Measurements from ENCODE around the gene CPS1. TPM values are rescaled to one million over a fixed set of nuclear protein-coding genes. Genes with fewer than 3 reads are reported as not detected.

Gene CPS1
- total RNA-seq, 4 donors from 2014 or later = 1.5 to 2.4 (median 1.8) TPM

DNA sequence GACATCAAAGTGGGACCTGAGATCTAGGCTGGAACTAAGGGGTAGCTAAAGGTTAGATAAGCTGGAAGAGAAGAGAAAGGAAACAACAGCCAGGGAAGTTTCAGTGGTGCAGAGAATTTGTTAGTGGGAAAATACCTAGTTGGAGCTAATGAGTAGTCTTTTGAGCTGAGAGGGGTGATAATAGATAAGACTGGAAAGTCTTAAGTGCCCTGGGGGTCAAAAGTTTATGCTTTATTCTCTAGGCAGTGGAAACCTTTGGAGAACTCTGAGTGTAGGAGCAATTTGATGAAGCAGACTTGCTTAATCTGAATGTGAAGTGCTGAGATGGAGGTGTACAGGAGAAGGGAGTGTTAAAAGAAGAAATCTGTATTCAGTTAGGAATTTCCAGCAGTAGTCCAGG, 90.8 kb downstream of the CPS1 start:
- TF ChIP-seq, protein P1, sequence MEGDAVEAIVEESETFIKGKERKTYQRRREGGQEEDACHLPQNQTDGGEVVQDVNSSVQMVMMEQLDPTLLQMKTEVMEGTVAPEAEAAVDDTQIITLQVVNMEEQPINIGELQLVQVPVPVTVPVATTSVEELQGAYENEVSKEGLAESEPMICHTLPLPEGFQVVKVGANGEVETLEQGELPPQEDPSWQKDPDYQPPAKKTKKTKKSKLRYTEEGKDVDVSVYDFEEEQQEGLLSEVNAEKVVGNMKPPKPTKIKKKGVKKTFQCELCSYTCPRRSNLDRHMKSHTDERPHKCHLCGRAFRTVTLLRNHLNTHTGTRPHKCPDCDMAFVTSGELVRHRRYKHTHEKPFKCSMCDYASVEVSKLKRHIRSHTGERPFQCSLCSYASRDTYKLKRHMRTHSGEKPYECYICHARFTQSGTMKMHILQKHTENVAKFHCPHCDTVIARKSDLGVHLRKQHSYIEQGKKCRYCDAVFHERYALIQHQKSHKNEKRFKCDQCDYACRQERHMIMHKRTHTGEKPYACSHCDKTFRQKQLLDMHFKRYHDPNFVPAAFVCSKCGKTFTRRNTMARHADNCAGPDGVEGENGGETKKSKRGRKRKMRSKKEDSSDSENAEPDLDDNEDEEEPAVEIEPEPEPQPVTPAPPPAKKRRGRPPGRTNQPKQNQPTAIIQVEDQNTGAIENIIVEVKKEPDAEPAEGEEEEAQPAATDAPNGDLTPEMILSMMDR (IDR thresholded peaks at IDR 0.05) = no peak
- TF ChIP-seq POLR2AphosphoS5 (IDR thresholded peaks at IDR 0.05) (no peak), POLR2A (IDR thresholded peaks at IDR 0.05) (no peak), EP300 (IDR thresholded peaks at IDR 0.05) (no peak)
- Histone ChIP-seq H3K27me3 (no peaks in the 10 kb centered on the region), H3K36me3 (no peaks in the 10 kb centered on the region), H3K27ac (no peak overlapping the region), H3K4me1 (no peaks in the 10 kb centered on the region), H3K4me3 (no peak overlapping the region), H3K9me3 (no peaks in the 10 kb centered on the region)
- ATAC-seq = no peak

DNA sequence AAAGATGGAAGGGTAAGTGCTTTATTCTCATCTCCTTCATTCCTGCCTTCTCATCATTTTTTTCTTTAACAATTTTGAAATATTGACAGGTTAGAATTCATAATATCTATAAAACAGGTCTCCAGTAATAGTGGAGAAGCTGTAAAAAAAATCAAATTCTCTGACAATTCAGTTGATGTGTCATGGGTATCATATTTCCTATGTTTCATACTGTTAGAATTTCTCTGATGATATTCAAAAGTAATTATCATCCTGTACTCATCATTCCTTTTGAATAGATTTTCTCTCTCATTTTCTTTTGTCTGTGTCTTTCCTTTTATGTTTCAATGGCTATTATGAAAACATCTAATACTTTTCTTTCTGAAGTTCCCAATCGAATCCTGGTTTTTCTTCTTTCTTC, 97.7 kb downstream of the CPS1 start:
- TF ChIP-seq EP300 (IDR thresholded peaks at IDR 0.05) = no peak
- TF ChIP-seq, protein P1 (IDR thresholded peaks at IDR 0.05) = no peak
- TF ChIP-seq POLR2AphosphoS5 (IDR thresholded peaks at IDR 0.05) = no peak
- TF ChIP-seq POLR2A (IDR thresholded peaks at IDR 0.05) = no peak
- 89% methylated on average over 1 of the region's 1 CpG; no CpG with 5 or more reads in 1 of the 2 donors for WGBS, 2 donors (ENCODE audit: low coverage in 1 of 2)
- Histone ChIP-seq H3K36me3 (peaks cover 0 to 7% of the 10 kb centered on the region in 2 donors), H3K27ac (no peak overlapping the region), H3K9me3 (no peaks in the 10 kb centered on the region), H3K4me1 (no peaks in the 10 kb centered on the region), H3K27me3 (no peaks in the 10 kb centered on the region), H3K4me3 (no peak overlapping the region)
- ATAC-seq = no peak

DNA sequence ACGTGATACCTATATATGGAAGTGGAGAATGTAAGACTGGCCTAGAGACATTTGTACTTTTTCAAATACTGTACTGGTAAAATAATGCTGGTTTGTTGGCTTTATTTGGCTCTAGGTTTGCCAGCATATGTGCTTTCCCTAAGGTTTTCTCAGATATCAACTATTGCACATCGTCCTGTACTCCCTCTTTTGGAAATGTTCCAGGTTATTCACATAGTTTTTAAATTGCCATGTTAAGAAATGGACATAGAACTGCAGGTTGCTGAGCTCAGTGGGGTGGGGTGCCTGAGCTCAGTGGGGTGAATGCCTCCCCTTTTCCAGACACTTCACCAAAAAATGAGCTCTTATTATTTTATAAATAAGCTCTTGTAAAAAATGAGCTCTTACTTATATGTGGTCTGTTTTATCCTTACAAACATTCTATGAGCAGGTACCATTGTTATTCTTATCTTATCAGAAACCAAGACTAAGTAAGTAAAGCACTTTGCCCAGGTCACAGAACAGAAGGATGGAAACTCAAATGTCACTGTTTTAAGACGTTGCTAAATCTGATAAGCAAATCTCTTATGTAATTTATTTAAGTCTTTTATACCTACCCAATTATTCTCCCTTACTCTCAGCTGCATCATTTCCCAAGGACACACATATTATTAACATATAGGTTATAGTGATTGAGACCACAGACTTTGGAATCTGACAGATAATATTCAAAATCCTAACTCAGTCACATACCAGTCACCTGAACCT, 99.0 kb downstream of the CPS1 start:
- 30 to 40% methylated on average over 2 to 3 of the region's 3 CpGs for WGBS, 2 donors (ENCODE audit: low coverage in 1 of 2)

DNA sequence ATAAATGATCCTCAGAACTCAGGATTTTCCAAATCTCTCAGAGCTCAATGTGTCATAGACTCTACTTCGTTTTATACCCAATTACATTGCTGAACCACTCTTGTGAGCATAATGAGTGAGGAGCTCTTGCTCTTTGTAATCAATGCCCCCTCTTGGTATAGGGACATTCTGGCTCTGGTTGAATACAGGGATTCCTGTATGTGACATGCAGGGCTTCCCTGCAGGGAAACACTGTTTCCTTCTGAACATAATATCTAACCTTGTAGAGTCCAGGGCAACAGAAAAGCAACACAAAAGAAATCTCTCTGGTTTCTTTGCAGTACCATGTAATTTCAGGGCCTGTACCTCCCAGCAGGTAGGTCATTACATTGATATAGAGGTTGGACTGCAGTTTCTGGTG, 101.5 kb downstream of the CPS1 start:
- H3K27ac ChIP-seq = no peak overlapping the region
- H3K36me3 ChIP-seq = peaks cover 0 to 7% of the 10 kb centered on the region in 2 donors
- peaks cover 0 to 14% (median 0%) of the 10 kb centered on the region in 3 donors for H3K9me3 ChIP-seq
- TF ChIP-seq, protein P1 (IDR thresholded peaks at IDR 0.05) = no peak
- no peak for TF ChIP-seq EP300 (IDR thresholded peaks at IDR 0.05)
- no peak for TF ChIP-seq POLR2AphosphoS5 (IDR thresholded peaks at IDR 0.05)
- TF ChIP-seq POLR2A (IDR thresholded peaks at IDR 0.05) = no peak
- 50 to 63% methylated on average over 1 of the region's 1 CpG for WGBS, 2 donors (ENCODE audit: low coverage in 1 of 2)
- H3K4me1 ChIP-seq = no peaks in the 10 kb centered on the region
- H3K27me3 ChIP-seq = no peaks in the 10 kb centered on the region
- ATAC-seq = no peak
- no peak overlapping the region for H3K4me3 ChIP-seq

More for the DNA sequence above, 99.0 kb downstream of the CPS1 start:
- no peaks in the 10 kb centered on the region for H3K4me1 ChIP-seq
- no peak for ATAC-seq
- no peak overlapping the region for H3K4me3 ChIP-seq
- H3K36me3 ChIP-seq = peaks cover 0 to 7% of the 10 kb centered on the region in 2 donors
- H3K27me3 ChIP-seq = no peaks in the 10 kb centered on the region
- no peak for TF ChIP-seq POLR2AphosphoS5 (IDR thresholded peaks at IDR 0.05)
- TF ChIP-seq, protein P1 (IDR thresholded peaks at IDR 0.05) = no peak
- no peak for TF ChIP-seq EP300 (IDR thresholded peaks at IDR 0.05)
- TF ChIP-seq POLR2A (IDR thresholded peaks at IDR 0.05) = no peak
- H3K27ac ChIP-seq = no peak overlapping the region
- H3K9me3 ChIP-seq = peaks cover 0 to 7% (median 0%) of the 10 kb centered on the region in 3 donors

DNA sequence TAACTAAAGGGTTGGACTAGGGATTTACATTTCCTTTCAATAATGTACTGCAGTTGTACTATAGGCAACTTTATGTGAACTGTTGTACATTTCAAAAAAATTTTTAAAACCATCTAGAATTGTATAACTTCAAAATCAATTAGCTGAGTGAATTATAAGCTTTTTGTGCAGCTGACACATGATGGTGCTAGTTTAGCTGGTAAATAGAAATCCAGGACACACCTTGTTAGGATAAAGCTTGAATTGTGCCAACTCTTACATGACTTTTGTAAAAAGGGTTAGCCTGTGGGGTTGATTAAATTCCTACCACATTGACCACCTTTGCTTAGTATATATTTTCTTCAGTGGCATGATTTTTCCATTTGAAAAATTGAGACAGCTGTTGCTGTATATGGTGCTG, 104.4 kb downstream of the CPS1 start:
- H3K27me3 ChIP-seq = no peaks in the 10 kb centered on the region
- H3K9me3 ChIP-seq = peaks cover 0 to 14% (median 0%) of the 10 kb centered on the region in 3 donors
- no peak overlapping the region for H3K27ac ChIP-seq
- TF ChIP-seq, protein P1 (IDR thresholded peaks at IDR 0.05) = no peak
- TF ChIP-seq POLR2A (IDR thresholded peaks at IDR 0.05) (no peak), POLR2AphosphoS5 (IDR thresholded peaks at IDR 0.05) (no peak), EP300 (IDR thresholded peaks at IDR 0.05) (no peak)
- H3K4me3 ChIP-seq = no peak overlapping the region
- H3K4me1 ChIP-seq = no peaks in the 10 kb centered on the region
- H3K36me3 ChIP-seq = peaks cover 0 to 7% of the 10 kb centered on the region in 2 donors
- no peak for ATAC-seq

Measured in gastroesophageal sphincter (tissue), 4 donors.